Measurements from ENCODE around the gene COL23A1. TPM values are rescaled to one million over a fixed set of nuclear protein-coding genes. Genes with fewer than 3 reads are reported as not detected.

COL23A1 gene
- total and polyA plus RNA-seq, 2 experiments from 2014 or later = 4.8 to 8.2 TPM

- peaks cover 19% of the 10 kb centered on the region for H3K9me3 Mint-ChIP-seq
- Histone ChIP-seq H3K9me2 (ENCODE audit: insufficient read depth) (no peaks in the 10 kb centered on the region), H3K79me2 (replicated peaks; ENCODE audit: insufficient read depth) (no peaks in the 10 kb centered on the region), H3K4me3 (no peak overlapping the region), H3K36me3 (ENCODE audit: insufficient read depth) (no peaks in the 10 kb centered on the region), H3K4me2 (no peak overlapping the region), H3K27me3 (ENCODE audit: insufficient read depth) (no peaks in the 10 kb centered on the region), H4K20me1 (replicated peaks; ENCODE audit: insufficient read depth) (no peaks in the 10 kb centered on the region), H3K4me1 (ENCODE audit: insufficient read depth) (no peaks in the 10 kb centered on the region), H2AFZ (no peak overlapping the region), H3K27ac (ENCODE audit: low read depth) (no peak overlapping the region), H3F3A (replicated peaks; ENCODE audit: low read depth) (no peaks in the 10 kb centered on the region)
- TF ChIP-seq EZH2phosphoT487 (IDR thresholded peaks at IDR 0.05; ENCODE audit: unreplicated experiment) (no peak), REST (IDR thresholded peaks at IDR 0.05; ENCODE audit: unreplicated experiment) (no peak), CTCF (conservative IDR thresholded peaks at IDR 0.05; ENCODE audit: low read depth in 2 of 2) (no peak), ZNF462 (CRISPR knock-in tag; IDR thresholded peaks at IDR 0.05) (no peak), POLR2AphosphoS5 (IDR thresholded peaks at IDR 0.05; ENCODE audit: low read depth) (no peak), JUNB (IDR thresholded peaks at IDR 0.05; ENCODE audit: unreplicated experiment) (no peak), EZH2 (IDR thresholded peaks at IDR 0.05; ENCODE audit: low read depth, unreplicated experiment) (no peak), STAT1 (IDR thresholded peaks at IDR 0.05; ENCODE audit: unreplicated experiment) (no peak), CREB1 (CRISPR knock-in tag; IDR thresholded peaks at IDR 0.05; ENCODE audit: low read depth) (no peak), ZNF331 (CRISPR knock-in tag; IDR thresholded peaks at IDR 0.05; ENCODE audit: low read depth) (no peak), ZNF114 (CRISPR knock-in tag; IDR thresholded peaks at IDR 0.05) (no peak), NANOG (IDR thresholded peaks at IDR 0.05; ENCODE audit: borderline replicate concordance) (no peak)
- TF ChIP-seq, protein P1, sequence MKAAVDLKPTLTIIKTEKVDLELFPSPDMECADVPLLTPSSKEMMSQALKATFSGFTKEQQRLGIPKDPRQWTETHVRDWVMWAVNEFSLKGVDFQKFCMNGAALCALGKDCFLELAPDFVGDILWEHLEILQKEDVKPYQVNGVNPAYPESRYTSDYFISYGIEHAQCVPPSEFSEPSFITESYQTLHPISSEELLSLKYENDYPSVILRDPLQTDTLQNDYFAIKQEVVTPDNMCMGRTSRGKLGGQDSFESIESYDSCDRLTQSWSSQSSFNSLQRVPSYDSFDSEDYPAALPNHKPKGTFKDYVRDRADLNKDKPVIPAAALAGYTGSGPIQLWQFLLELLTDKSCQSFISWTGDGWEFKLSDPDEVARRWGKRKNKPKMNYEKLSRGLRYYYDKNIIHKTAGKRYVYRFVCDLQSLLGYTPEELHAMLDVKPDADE (IDR thresholded peaks at IDR 0.05) = no peak
- H3K36me3 Mint-ChIP-seq (ENCODE audit: low read depth) = peaks cover 15% of the 10 kb centered on the region
- H3K27ac Mint-ChIP-seq = no peak overlapping the region
- H3K4me3 Mint-ChIP-seq = no peak overlapping the region
- H3K4me1 Mint-ChIP-seq = peaks cover 13% of the 10 kb centered on the region
- DNase-seq (ENCODE audit: low spot score) (no peak), ATAC-seq (no peak)
- H3K27me3 Mint-ChIP-seq (ENCODE audit: insufficient read depth, low read depth, poor library complexity) = peaks cover 19% of the 10 kb centered on the region
Observed at GRCh38 chr5:178367736-178368120, 222.5 kb downstream of the COL23A1 start.

Measured in GM23338 (cell line).